Heart left ventricle (tissue), 16 donors: ENCODE data around the gene DPH2. TPM values are rescaled to one million over a fixed set of nuclear protein-coding genes. Genes with fewer than 3 reads are reported as not detected.

Experiments
- ATAC-seq, 4 donors: fragments of 200-7000 bp; cut with Tn5 transposase; one replicate each; pipeline ENCODE4 v1.9.1; 2020 to 2022; ENCODE audit warnings: moderate library complexity in 4 of 4, mild to moderate bottlenecking in 3 of 4, moderate number of reproducible peaks in 1 of 4
- DNase-seq, 5 donors: peaks; one replicate each; pipeline ENCODE4 v3.0.0-alpha.2; 2020
- H3K27ac ChIP-seq, 12 donors: fragments of 200-600 bp; sonication (generic) in 4 of 12; one replicate each; pipeline versions ENCODE4 v1.5.0 to v1.8.0; 2016 to 2022; ENCODE audit warnings: mild to moderate bottlenecking in 2 of 12
- H3K27me3 ChIP-seq, 9 donors: fragments of 200-600 bp; sonication (generic) in 2 of 9; one replicate each; pipeline versions ENCODE4 v1.5.1 to v1.8.0; 2016 to 2022; ENCODE audit warnings: mild to moderate bottlenecking in 3 of 9
- H3K36me3 ChIP-seq, 9 donors: fragments of 200-600 bp; sonication (generic) in 2 of 9; one replicate each; pipeline versions ENCODE4 v1.5.0 to v1.8.0; 2018 to 2022; ENCODE audit warnings: mild to moderate bottlenecking in 2 of 9
- H3K4me1 ChIP-seq, 12 donors: fragments of 200-600 bp; sonication (generic) in 4 of 12; one replicate each; pipeline versions ENCODE4 v1.5.0 to v1.8.0; 2016 to 2022; ENCODE audit warnings: mild to moderate bottlenecking in 3 of 12
- H3K4me3 ChIP-seq, 12 donors: fragments of 200-600 bp; sonication (generic) in 4 of 12; one replicate each; pipeline versions ENCODE4 v1.5.0 to v1.8.0; 2017 to 2022; ENCODE audit warnings: mild to moderate bottlenecking in 9 of 12, moderate library complexity in 4 of 12
- H3K9me3 ChIP-seq, 12 donors: fragments of 200-600 bp; sonication (generic) in 4 of 12; one replicate each; pipeline versions ENCODE4 v1.5.0 to v1.8.0; 2016 to 2022; ENCODE audit warnings: mild to moderate bottlenecking in 1 of 12
- POLR2A ChIP-seq, 2 donors: fragments of 450-650 bp; IDR thresholded peaks; one replicate each; pipeline ENCODE4 v1.6.1; 2017; ENCODE audit warnings: antibody characterized with exemption in 2 of 2, mild to moderate bottlenecking in 2 of 2, moderate library complexity in 2 of 2
- whole genome bisulfite sequencing, 4 donors: extraction: QIAGEN DNeasy Blood & Tissue Kit in 2 of 4; methylation state at CpG; one replicate each; pipeline versions ENCODE4 v1.1.5 to v1.1.7; 2013 to 2018; 5-methylcytosine and 5-hydroxymethylcytosine counted together
- intact Hi-C, 10 donors: fragments of 100-400 bp; cut with DNase I; formaldehyde crosslinking; loops; one replicate each; pipeline versions ENCODE4 v1.11.1 to v1.14.2; 2022
- polyA plus RNA-seq, 2 donors: library from polyadenylated mRNA; stranded (reverse); fragments of 200-250 nt; gene quantifications; one replicate each; pipeline ENCODE4 v1.2.3, GENCODE V29; 2013
- total RNA-seq, 9 donors: library from RNA; depleted of rRNA in 2 of 9; stranded (reverse); fragments of >200 nt in 2 of 9; fragmentation: NEBNext Ultra II Directional in 3 of 9; extraction: Animal tissue kit (Norgen Biotek cat#: 25700) in 3 of 9; gene quantifications; one replicate each; pipeline versions ENCODE4 v1.1.0 to v1.2.4, GENCODE V29; 2016 to 2023
- TF ChIP-seq, protein P1 (sequence below), 12 donors: fragments of 200-600 bp; sonication (generic) in 4 of 12; IDR thresholded peaks; one replicate each; pipeline versions ENCODE4 v1.5.0 to v1.8.0; 2018 to 2022; ENCODE audit warnings: antibody characterized with exemption in 12 of 12, mild to moderate bottlenecking in 5 of 12
- donor health status: ischemic (EF 13 %, LVEDD 7.1; RV severe dilation, severe dysfunction).
- donor health status: healthy with polysubstance abuse.
- donor health status: DM: no; HTN: yes; CAD: no.
- donor health status: DM: no; HTN: no; CAD: no.
- donor health status: ischemic (EF 25% LVEDD 6.9; RV normal size, moderate dysfunction).
- donor health status: ischemic (EF 25% LVEDD 5.7; RV mildly dilated, moderate dysfunction).
- donor health status: healthy.
- donor health status: DM: yes; HTN: yes; CAD: no.
- donor health status: ischemic (EF 35%, LVEDD 5.7; RV mildly dilated, moderate dysfunction).
- donor health status: nonischemic (EF 11% LVEDD 7.7; RV severe dilation, severe dysfunction).
- donor health status: DM: yes; HTN: yes; CAD: no.
- donor health status: PGD.
- donor health status: ischemic (EF 29% LVEDD 5.4; RV normal size, mild dysfunction).
- donor health status: nonischemic (EF 23%, LVEDD 6.1; RV moderate dilation, normal function).

The DPH2 gene
- total and polyA plus RNA-seq, 11 donors, result 8.0 to 65.6 (median 14.7) TPM

DNA sequence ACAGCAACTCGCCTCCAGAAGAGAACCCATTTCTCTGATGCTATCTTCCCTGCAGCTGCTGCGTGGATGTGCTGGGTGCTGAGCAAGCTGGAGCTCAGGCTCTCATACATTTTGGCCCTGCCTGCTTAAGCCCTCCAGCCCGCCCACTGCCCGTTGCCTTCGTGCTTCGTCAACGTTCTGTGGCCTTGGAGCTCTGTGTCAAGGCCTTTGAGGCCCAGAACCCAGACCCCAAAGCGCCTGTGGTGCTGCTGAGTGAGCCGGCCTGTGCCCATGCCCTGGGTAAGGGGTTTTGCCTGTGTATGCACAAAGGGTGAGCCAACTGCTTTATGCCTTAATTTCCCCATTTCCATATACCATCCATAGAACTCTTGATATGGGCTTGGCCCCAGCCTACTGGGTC lies 1.1 kb downstream of the DPH2 start:
- peak overlapping the region in 8 of 12 donors; percentile 61 to 96 (median 88) for H3K4me3 ChIP-seq
- no peak overlapping the region for H3K27ac ChIP-seq
- intact Hi-C loops, result no loop called here
- DNase-seq, result peak in 1 of 5 donors; percentile 54
- H3K27me3 ChIP-seq, result no peaks in the 10 kb centered on the region
- peaks cover 0 to 36% (median 23%) of the 10 kb centered on the region in 9 donors for H3K36me3 ChIP-seq
- ATAC-seq, result no peak
- H3K9me3 ChIP-seq, result no peaks in the 10 kb centered on the region
- peaks cover 5 to 34% (median 22%) of the 10 kb centered on the region in 12 donors for H3K4me1 ChIP-seq
- TF ChIP-seq, protein P1, sequence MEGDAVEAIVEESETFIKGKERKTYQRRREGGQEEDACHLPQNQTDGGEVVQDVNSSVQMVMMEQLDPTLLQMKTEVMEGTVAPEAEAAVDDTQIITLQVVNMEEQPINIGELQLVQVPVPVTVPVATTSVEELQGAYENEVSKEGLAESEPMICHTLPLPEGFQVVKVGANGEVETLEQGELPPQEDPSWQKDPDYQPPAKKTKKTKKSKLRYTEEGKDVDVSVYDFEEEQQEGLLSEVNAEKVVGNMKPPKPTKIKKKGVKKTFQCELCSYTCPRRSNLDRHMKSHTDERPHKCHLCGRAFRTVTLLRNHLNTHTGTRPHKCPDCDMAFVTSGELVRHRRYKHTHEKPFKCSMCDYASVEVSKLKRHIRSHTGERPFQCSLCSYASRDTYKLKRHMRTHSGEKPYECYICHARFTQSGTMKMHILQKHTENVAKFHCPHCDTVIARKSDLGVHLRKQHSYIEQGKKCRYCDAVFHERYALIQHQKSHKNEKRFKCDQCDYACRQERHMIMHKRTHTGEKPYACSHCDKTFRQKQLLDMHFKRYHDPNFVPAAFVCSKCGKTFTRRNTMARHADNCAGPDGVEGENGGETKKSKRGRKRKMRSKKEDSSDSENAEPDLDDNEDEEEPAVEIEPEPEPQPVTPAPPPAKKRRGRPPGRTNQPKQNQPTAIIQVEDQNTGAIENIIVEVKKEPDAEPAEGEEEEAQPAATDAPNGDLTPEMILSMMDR (IDR thresholded peaks at IDR 0.05), result no peak
- TF ChIP-seq POLR2A (IDR thresholded peaks at IDR 0.05), result no peak
- WGBS, 4 donors, result 90 to 92% (median 92%) methylated on average over 9 of the region's 9 CpGs

DNA sequence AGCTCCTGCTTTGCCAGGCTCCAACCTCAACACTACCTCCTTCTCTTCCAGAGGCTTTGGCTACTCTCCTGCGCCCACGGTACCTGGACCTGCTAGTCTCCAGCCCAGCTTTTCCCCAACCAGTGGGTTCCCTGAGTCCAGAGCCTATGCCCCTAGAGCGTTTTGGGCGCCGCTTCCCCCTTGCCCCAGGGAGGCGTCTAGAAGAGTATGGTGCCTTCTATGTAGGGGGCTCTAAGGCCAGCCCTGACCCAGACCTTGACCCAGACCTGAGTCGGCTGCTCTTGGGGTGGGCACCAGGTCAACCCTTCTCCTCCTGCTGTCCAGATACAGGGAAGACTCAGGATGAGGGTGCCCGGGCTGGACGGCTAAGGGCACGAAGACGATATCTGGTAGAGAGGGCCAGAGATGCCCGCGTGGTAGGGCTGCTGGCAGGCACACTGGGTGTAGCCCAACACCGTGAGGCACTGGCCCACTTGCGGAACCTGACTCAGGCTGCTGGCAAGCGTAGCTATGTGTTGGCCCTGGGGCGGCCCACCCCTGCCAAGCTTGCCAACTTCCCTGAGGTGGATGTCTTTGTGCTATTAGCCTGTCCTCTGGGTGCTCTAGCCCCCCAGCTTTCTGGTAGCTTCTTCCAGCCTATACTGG lies 1.6 kb downstream of the DPH2 start:
- Histone ChIP-seq H3K4me3 (peak overlapping the region in 1 of 12 donors; percentile 77), H3K4me1 (peaks cover 6 to 40% (median 28%) of the 10 kb centered on the region in 12 donors), H3K9me3 (no peaks in the 10 kb centered on the region), H3K27ac (no peak overlapping the region), H3K27me3 (no peaks in the 10 kb centered on the region), H3K36me3 (peaks cover 0 to 35% (median 22%) of the 10 kb centered on the region in 9 donors)
- no peak for TF ChIP-seq POLR2A (IDR thresholded peaks at IDR 0.05)
- TF ChIP-seq, protein P1 (IDR thresholded peaks at IDR 0.05), result no peak
- 95 to 98% (median 97%) methylated on average over 7 to 17 of the region's 17 CpGs for WGBS, 4 donors
- DNase-seq (peak in 1 of 5 donors; percentile 52), ATAC-seq (no peak)
- intact Hi-C loops, result no loop called here

DNA sequence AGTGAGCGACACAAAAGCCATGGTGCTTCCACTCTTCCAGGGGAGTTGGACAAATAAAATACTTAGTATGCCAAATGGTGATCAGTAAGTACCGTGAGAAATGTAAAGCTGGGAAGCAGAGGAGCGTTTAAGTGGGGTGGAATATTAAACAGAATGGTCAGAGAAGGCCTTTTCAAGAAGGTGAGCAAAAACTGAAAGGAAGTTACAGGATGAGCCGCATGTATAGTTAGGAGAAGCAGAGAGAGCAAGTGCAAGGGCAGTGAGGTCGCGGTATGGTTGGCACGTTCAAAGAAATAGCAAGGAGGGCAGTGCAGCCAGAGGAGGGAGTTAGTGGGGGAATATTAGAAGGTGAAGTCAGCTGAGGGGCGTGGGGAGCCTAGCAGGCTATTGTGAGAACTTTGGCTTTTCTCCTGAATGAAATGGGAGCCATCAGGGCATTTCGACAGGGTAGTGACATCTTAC lies 4.2 kb downstream of the DPH2 start:
- peak in 1 of 5 donors; percentile 3 for DNase-seq
- H3K27ac ChIP-seq, result peak overlapping the region; percentile 83 to 97 (median 92)
- 33 to 40% (median 39%) methylated on average over 9 of the region's 9 CpGs for WGBS, 4 donors
- intact Hi-C loops, result loop anchor here in 4 of 10 donors (1.0 to 2.0 kb wide), 2 partner anchors 27 to 28 kb away; partner anchors contain the start of gene IPO13 (in 4 of the 4)
- TF ChIP-seq, protein P1 (IDR thresholded peaks at IDR 0.05), result no peak
- TF ChIP-seq POLR2A (IDR thresholded peaks at IDR 0.05), result no peak
- no peaks in the 10 kb centered on the region for H3K9me3 ChIP-seq
- H3K4me3 ChIP-seq, result peak overlapping the region; percentile 59 to 93 (median 89)
- peaks cover 0 to 40% (median 27%) of the 10 kb centered on the region in 9 donors for H3K36me3 ChIP-seq
- H3K4me1 ChIP-seq, result peaks cover 6 to 61% (median 44%) of the 10 kb centered on the region in 12 donors
- no peak for ATAC-seq
- H3K27me3 ChIP-seq, result no peaks in the 10 kb centered on the region
